PC-3 (cell line): ENCODE results near the gene NBPF12. TPM values are rescaled to one million over a fixed set of nuclear protein-coding genes. Genes with fewer than 3 reads are reported as not detected.
"Not testable (repeated sequence)": the region's sequence is repeated elsewhere in the genome, so short reads cannot be mapped to it uniquely, and the experiment has no call there.

Experiments used
- ATAC-seq: fragments of 200-7000 bp; cut with Tn5 transposase; 2 replicates; pipeline ENCODE4 v1.9.1; 2020; ENCODE audit warnings: mild to moderate bottlenecking, moderate library complexity
- BruUV-seq: library from RNA; stranded (reverse); fragments of 400-500 nt; replicated peaks from 2 replicates; lab custom pipeline; 2021; lab: Mats Ljungman, UMichigan
- CTCF ChIA-PET: fragments of 300-600 bp; sonication (Branson Sonifier 250); formaldehyde crosslinking; loops from one replicate; lab custom pipeline; 2022; ENCODE audit warnings: antibody characterized with exemption; lab: Charles Lee
- POLR2A ChIA-PET: fragments of 300-600 bp; sonication (Branson Sonifier 250); formaldehyde crosslinking; loops from one replicate; lab custom pipeline; 2022; ENCODE audit warnings: antibody characterized with exemption; ENCODE audit not compliant: unreplicated experiment; lab: Charles Lee
- DNase-seq: peaks from one replicate; pipeline ENCODE4 v3.0.0-alpha.2; 2015
- H2AFZ ChIP-seq: fragments of 300-600 bp; sonication (generic); 2 replicates; pipeline ENCODE4 v1.6.0; 2016; ENCODE audit warnings: antibody characterized with exemption, low read length
- H3F3A ChIP-seq: fragments of 300-600 bp; sonication (generic); one replicate; pipeline ENCODE4 v1.6.0; 2017; ENCODE audit warnings: antibody characterized with exemption, low read length, control low read depth, mild to moderate bottlenecking; ENCODE audit not compliant: unreplicated experiment
- H3K27ac ChIP-seq: fragments of 300-600 bp; sonication (generic); 2 replicates; pipeline ENCODE4 v1.5.1; 2016; ENCODE audit warnings: mild to moderate bottlenecking, low read length
- H3K27me3 ChIP-seq: fragments of 300-600 bp; sonication (generic); 2 replicates; pipeline ENCODE4 v1.6.1; 2016; ENCODE audit warnings: low read length, mixed read lengths
- H3K36me3 ChIP-seq: fragments of 300-600 bp; sonication (generic); 2 replicates; pipeline ENCODE4 v1.6.1; 2016; ENCODE audit warnings: low read depth, mixed run types, low read length, mixed read lengths
- H3K4me1 ChIP-seq: fragments of 300-600 bp; sonication (generic); 2 replicates; pipeline ENCODE4 v1.5.1; 2016; ENCODE audit warnings: low read length; ENCODE audit not compliant: insufficient read depth
- H3K4me2 ChIP-seq: fragments of 300-600 bp; sonication (generic); 2 replicates; pipeline ENCODE4 v1.6.0; 2016; ENCODE audit warnings: low read length
- H3K4me3 ChIP-seq: fragments of 300-600 bp; sonication (generic); 2 replicates; pipeline ENCODE4 v1.5.1; 2016; ENCODE audit warnings: mild to moderate bottlenecking, low read length, mixed read lengths
- H3K79me2 ChIP-seq: fragments of 300-600 bp; sonication (generic); 2 replicates; pipeline ENCODE4 v1.6.1; 2017; ENCODE audit warnings: low read length, mixed read lengths
- H3K9ac ChIP-seq: fragments of 300-600 bp; sonication (generic); 2 replicates; pipeline ENCODE4 v1.6.0; 2016; ENCODE audit warnings: mild to moderate bottlenecking, low read length
- H3K9me2 ChIP-seq: fragments of 300-600 bp; sonication (generic); replicated peaks from 2 replicates; pipeline ENCODE4 v1.6.1; 2016; ENCODE audit warnings: mixed run types, low read length, mixed read lengths
- H3K9me3 ChIP-seq: fragments of 300-600 bp; sonication (generic); 2 replicates; pipeline ENCODE4 v1.6.1; 2016; ENCODE audit warnings: low read length, mixed read lengths
- H4K20me1 ChIP-seq: fragments of 300-600 bp; sonication (generic); 2 replicates; pipeline ENCODE4 v1.6.1; 2016; ENCODE audit warnings: low read length, mixed read lengths
- intact Hi-C: fragments of 100-400 bp; cut with micrococcal nuclease; formaldehyde crosslinking; loops from 2 replicates; pipeline ENCODE4 v1.9.0; 2023
- total RNA-seq: library from RNA; depleted of rRNA; stranded (reverse); fragments of >200 nt; gene quantifications from 2 replicates; pipeline ENCODE4 v1.2.3, GENCODE V29; 2014
- TF ChIP-seq, protein P1 (sequence below): fragments of 300-600 bp; sonication (generic); conservative IDR thresholded peaks from 2 replicates; pipeline ENCODE4 v1.5.1; 2017; ENCODE audit warnings: antibody characterized with exemption, low read depth, mild to moderate bottlenecking, low read length

NBPF12 gene
- total RNA-seq, 1 experiment from 2014 or later = 7.8 TPM

DNA sequence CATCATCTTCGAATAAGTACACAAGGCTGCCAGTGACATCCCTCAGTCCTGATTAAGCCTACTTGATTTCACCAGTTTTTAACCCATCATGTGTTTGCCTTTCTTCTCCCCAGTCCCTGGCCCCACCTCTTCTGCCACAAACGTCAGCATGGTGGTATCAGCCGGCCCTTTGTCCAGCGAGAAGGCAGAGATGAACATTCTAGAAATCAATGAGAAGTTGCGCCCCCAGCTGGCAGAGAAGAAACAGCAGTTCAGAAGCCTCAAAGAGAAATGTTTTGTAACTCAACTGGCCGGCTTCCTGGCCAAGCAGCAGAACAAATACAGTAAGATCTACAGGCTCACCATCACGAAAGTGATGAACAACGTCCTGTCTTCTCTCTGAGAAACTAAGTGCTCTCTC, 28.2 kb downstream of the NBPF12 start:
- BruUV-seq, H3K4me3 ChIP-seq, intact Hi-C loops, H3K27me3 ChIP-seq, H3K4me2 ChIP-seq, H3K4me1 ChIP-seq, H3K36me3 ChIP-seq, H3K79me2 ChIP-seq, H3K9me2 ChIP-seq, ATAC-seq, CTCF ChIA-PET, H3K9ac ChIP-seq, H2AFZ ChIP-seq, POLR2A ChIA-PET, H3K27ac ChIP-seq, H3K9me3 ChIP-seq, H4K20me1 ChIP-seq, H3F3A ChIP-seq: not testable (repeated sequence)
- TF ChIP-seq, protein P1, sequence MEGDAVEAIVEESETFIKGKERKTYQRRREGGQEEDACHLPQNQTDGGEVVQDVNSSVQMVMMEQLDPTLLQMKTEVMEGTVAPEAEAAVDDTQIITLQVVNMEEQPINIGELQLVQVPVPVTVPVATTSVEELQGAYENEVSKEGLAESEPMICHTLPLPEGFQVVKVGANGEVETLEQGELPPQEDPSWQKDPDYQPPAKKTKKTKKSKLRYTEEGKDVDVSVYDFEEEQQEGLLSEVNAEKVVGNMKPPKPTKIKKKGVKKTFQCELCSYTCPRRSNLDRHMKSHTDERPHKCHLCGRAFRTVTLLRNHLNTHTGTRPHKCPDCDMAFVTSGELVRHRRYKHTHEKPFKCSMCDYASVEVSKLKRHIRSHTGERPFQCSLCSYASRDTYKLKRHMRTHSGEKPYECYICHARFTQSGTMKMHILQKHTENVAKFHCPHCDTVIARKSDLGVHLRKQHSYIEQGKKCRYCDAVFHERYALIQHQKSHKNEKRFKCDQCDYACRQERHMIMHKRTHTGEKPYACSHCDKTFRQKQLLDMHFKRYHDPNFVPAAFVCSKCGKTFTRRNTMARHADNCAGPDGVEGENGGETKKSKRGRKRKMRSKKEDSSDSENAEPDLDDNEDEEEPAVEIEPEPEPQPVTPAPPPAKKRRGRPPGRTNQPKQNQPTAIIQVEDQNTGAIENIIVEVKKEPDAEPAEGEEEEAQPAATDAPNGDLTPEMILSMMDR = peak; percentile 55; the same call in 1 of the 2 replicates
- peak; percentile 6 for DNase-seq

DNA sequence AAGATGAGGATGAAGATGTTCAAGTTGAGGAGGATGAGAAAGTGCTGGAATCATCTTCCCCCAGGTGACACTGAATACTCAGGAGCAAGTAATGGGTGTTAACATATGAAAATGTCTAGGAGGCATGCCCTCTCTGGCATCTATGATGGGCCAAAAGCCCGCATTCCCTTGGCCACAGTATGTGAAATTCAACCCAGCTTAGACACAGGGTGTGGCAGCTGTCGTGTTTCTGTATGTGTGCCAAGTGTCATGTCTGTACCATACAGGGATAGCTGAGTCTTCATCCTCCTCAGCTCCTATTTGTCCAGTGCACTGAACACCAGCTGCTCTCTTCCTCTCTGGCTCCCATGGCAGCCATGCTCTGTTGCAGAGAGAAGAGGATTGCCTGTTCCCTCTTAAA, 32.5 kb downstream of the NBPF12 start:
- H3K9me2 ChIP-seq, H3K4me3 ChIP-seq, ATAC-seq, H3K36me3 ChIP-seq, H3K4me1 ChIP-seq, H3K4me2 ChIP-seq, H3K9me3 ChIP-seq, H2AFZ ChIP-seq, BruUV-seq, H3F3A ChIP-seq, H3K79me2 ChIP-seq, H3K27me3 ChIP-seq, intact Hi-C loops, H3K27ac ChIP-seq, H4K20me1 ChIP-seq, H3K9ac ChIP-seq, POLR2A ChIA-PET, CTCF ChIA-PET: not testable (repeated sequence)
- DNase-seq = peak; percentile 4

DNA sequence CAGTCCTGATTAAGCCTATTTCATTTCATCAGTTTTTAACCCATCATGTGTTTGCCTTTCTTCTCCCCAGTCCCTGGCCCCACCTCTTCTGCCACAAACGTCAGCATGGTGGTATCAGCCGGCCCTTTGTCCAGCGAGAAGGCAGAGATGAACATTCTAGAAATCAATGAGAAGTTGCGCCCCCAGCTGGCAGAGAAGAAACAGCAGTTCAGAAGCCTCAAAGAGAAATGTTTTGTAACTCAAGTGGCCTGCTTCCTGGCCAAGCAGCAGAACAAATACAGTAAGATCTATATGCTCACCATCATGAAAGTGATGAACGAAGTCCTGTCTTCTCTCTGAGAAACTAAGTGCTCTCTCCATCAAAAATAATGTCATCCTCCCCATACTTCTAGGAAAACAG, 34.6 kb downstream of the NBPF12 start:
- H3F3A ChIP-seq, H3K4me2 ChIP-seq, H3K36me3 ChIP-seq, H3K27me3 ChIP-seq, H3K4me1 ChIP-seq, intact Hi-C loops, H3K4me3 ChIP-seq, H3K79me2 ChIP-seq, POLR2A ChIA-PET, H3K9me3 ChIP-seq, H3K9ac ChIP-seq, H3K9me2 ChIP-seq, ATAC-seq, H2AFZ ChIP-seq, H4K20me1 ChIP-seq, H3K27ac ChIP-seq, BruUV-seq, CTCF ChIA-PET: not testable (repeated sequence)
- TF ChIP-seq, protein P1 = peak; percentile 31; the same call in 1 of the 2 replicates
- peak; percentile 1 for DNase-seq

DNA sequence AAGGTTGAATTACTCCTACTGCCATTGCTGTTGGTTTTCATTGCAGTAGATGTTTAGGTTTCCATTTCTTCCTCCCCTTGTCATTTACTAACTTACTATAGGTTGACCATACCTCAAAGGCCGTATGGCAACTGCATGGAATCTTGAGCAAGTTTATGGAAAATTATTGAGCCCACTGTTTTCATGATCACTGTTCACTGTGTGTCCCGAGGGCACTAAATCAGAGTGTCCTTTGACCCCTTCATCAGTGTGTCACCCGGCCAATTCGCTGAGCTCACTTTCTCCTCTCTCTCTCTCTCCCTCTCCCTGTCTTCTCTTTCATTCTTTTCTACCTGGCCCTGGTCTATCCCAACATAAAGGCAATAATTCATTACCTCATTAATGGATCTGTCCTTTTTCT, 47.7 kb downstream of the NBPF12 start:
- H3K9me3 ChIP-seq, H3K9ac ChIP-seq, H3K36me3 ChIP-seq, intact Hi-C loops, H3K79me2 ChIP-seq, H3K4me1 ChIP-seq, H3F3A ChIP-seq, ATAC-seq, H3K27me3 ChIP-seq, H3K9me2 ChIP-seq, H2AFZ ChIP-seq, H3K4me2 ChIP-seq, CTCF ChIA-PET, H4K20me1 ChIP-seq, BruUV-seq, POLR2A ChIA-PET, H3K4me3 ChIP-seq, H3K27ac ChIP-seq, DNase-seq: not testable (repeated sequence)

DNA sequence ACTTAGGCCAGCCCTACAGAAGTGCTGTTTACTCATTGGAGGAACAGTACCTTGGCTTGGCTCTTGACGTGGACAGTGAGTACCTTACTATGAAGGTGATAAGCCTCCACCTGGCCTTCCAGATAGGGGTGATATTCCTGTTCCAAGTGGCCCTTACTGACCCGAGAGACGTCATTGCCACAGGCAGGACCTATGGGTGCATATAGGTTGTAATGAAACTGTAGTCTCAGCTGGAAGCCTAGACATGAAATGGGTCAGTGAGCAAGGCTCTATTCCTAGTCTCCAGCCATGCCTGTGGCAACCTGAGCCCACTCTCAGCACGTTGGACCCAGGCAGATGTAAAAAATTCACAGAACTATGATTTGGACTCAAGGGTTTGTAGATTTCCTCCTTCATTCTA, 48.3 kb downstream of the NBPF12 start:
- H3K36me3 ChIP-seq, H3K4me1 ChIP-seq, H3K9me3 ChIP-seq, H3K4me2 ChIP-seq, CTCF ChIA-PET, POLR2A ChIA-PET, H4K20me1 ChIP-seq, BruUV-seq, H3F3A ChIP-seq, H3K27me3 ChIP-seq, H3K79me2 ChIP-seq, H3K9me2 ChIP-seq, H3K9ac ChIP-seq, ATAC-seq, H3K27ac ChIP-seq, intact Hi-C loops, H2AFZ ChIP-seq, DNase-seq, H3K4me3 ChIP-seq: not testable (repeated sequence)

DNA sequence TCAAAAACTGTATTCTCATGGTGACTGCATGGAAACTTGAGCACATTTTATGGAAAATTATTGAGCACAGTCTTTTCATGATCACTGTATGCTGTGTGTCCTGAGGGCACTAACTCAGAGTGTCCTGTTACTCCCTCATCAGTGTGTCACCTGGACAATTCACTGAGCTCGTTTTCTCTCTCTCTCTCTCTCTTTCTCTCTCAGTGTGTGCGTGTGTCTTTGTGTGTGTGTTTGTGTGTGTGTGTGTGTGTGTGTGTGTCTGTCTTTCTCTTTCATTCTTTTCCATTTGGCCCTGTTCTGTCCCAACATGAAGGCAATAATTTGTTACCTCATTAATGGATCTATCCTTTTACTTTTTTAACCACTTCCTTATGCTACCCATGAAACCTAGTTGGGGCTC, 49.4 kb downstream of the NBPF12 start:
- H3F3A ChIP-seq, H3K4me3 ChIP-seq, H3K27ac ChIP-seq, H3K9me3 ChIP-seq, H3K79me2 ChIP-seq, BruUV-seq, ATAC-seq, CTCF ChIA-PET, H3K4me2 ChIP-seq, H3K9me2 ChIP-seq, H3K36me3 ChIP-seq, H3K4me1 ChIP-seq, H3K27me3 ChIP-seq, intact Hi-C loops, POLR2A ChIA-PET, H2AFZ ChIP-seq, H3K9ac ChIP-seq, H4K20me1 ChIP-seq, DNase-seq: not testable (repeated sequence)
